Tibial nerve (tissue), 4 donors: Measurements from ENCODE around the gene CIBAR2.

ENCODE experiments used
- CTCF ChIP-seq, 5 experiments: fragments of 200-600 bp in 3 of 5; fragments of 450-650 bp in 2 of 5; sonication (generic) in 3 of 5; IDR thresholded peaks; one replicate each; pipeline ENCODE4 v1.5.1; 2016 to 2019; ENCODE audit warnings: antibody characterized with exemption in 5 of 5, mild to moderate bottlenecking in 3 of 5, moderate library complexity in 2 of 5
- EP300 ChIP-seq, 2 donors: sonication (generic); formaldehyde crosslinking; IDR thresholded peaks; one replicate each; pipeline ENCODE4 v1.6.1; 2017; ENCODE audit warnings: antibody characterized with exemption in 2 of 2, mild to moderate bottlenecking in 1 of 2

GRCh38 chr16:85089525-85089924, 22.7 kb downstream of the CIBAR2 start:
- no peak for TF ChIP-seq CTCF (IDR thresholded peaks at IDR 0.05)
- no peak for TF ChIP-seq EP300 (IDR thresholded peaks at IDR 0.05)
